ENCODE data around the gene CAPN5. TPM values are rescaled to one million over a fixed set of nuclear protein-coding genes. Genes with fewer than 3 reads are reported as not detected.

CAPN5 gene
- polyA plus RNA-seq, 2 of the 4 experiments (the other 2 are of a cell fraction) = 9.4 to 12.9 TPM

DNA sequence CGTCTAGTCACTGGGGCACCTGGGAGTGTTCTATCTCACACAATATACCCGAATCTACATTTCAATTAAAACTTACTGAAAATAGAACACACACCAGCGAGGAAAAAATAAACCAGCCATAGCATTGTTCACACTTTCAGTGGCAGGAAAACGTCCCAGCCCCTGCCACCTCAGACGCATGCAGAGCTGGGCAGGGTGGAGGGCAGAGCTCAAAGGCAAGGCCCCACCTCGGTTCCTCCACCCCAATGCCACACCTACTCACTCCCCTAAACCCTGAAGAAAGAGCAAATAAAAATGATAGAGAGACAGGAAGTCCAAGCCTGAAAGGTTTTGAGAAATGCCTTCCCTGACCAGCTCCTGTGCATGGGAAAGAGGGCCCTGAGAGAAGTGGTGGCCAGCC, 17.7 kb upstream of the CAPN5 start (continued):
- TF ChIP-seq KDM1A (IDR thresholded peaks at IDR 0.05; ENCODE audit: low read depth) = no peak

DNA sequence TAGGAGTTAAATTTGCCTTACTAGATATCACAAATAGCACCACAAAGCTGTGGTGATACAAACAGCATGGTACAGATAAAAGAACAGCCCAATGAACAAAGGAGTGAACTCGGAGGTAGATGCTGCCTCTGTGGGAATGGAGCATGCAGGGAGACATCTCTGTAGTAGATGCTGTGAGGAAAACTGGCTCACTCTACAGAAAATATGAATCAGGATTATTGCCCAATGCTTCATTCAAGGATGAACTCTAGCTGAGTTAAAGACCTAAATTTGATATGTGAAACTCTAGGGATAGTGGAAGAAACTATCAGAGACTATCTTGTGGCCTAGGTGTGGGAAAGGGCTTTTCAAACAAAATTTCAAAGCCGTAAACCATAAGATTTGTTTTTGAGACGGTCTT, 15.3 kb upstream of the CAPN5 start:
- ChIA-PET CTCF (interaction anchor here (0.9 to 12.5 kb wide), 4 partner anchors 12 to 38 kb away, joined by 3 to 242 read pairs (median 4); no protein-coding TSS in a partner anchor), POLR2A (no interaction called here)
- Histone ChIP-seq H3K4me2 (no peak overlapping the region), H3K27ac (no peak overlapping the region), H3K9me3 (peaks cover 12% of the 10 kb centered on the region), H3K4me3 (no peak overlapping the region), H3K4me1 (peaks cover 5% of the 10 kb centered on the region; the same call in 2 of the 3 replicates)
- FAIRE-seq = no peak
- TF ChIP-seq ESRRA (IDR thresholded peaks at IDR 0.05; ENCODE audit: borderline replicate concordance, low read length) (no peak), NPAS2 (CRISPR knock-in tag; IDR thresholded peaks at IDR 0.05; ENCODE audit: borderline replicate concordance) (no peak), ZFP36 (IDR thresholded peaks at IDR 0.05; ENCODE audit: borderline replicate concordance, partially characterized antibody) (no peak), KDM1A (IDR thresholded peaks at IDR 0.05; ENCODE audit: low read depth) (no peak), BHLHE40 (IDR thresholded peaks at IDR 0.05; ENCODE audit: low read depth, low read length) (no peak)
- TF ChIP-seq, protein P1, sequence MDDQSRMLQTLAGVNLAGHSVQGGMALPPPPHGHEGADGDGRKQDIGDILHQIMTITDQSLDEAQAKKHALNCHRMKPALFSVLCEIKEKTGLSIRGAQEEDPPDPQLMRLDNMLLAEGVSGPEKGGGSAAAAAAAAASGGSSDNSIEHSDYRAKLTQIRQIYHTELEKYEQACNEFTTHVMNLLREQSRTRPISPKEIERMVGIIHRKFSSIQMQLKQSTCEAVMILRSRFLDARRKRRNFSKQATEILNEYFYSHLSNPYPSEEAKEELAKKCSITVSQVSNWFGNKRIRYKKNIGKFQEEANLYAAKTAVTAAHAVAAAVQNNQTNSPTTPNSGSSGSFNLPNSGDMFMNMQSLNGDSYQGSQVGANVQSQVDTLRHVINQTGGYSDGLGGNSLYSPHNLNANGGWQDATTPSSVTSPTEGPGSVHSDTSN (IDR thresholded peaks at IDR 0.05) = no peak
- 74% methylated on average over 3 of the region's 3 CpGs for WGBS (ENCODE audit: missing lambda C conversion rate)
- ATAC-seq = no peak
- DNase-seq (ENCODE audit: low read depth in 1 of 2, low spot score in 1 of 2) = no peak

DNA sequence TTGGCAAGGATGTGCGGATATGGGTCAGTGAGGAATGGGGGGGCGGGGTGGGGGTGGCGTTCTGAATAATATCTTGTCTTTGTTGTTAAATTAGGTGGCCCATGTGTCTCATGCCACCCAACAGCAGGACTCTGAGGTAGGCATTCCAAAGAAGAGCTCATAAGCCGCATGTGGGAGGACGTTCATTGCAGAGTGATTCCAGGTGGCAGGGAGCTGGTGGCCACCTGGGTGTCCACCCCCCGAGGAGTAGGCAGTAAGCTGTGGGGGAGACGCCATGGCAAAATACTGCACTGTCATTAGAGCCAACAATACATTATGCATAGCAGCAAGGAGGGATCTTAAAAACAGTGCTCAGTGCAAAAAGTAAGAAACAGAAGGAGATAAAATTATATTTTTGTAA, 14.3 kb upstream of the CAPN5 start:
- POLR2A ChIA-PET = no interaction called here
- Histone ChIP-seq H3K4me1 (0 out of 3 replicates have a peak, but pooled peaks cover 4% of the 10 kb centered on the region), H3K9me3 (peaks cover 20% of the 10 kb centered on the region), H3K4me3 (no peak overlapping the region), H3K27ac (no peak overlapping the region), H3K4me2 (no peak overlapping the region)
- 59% methylated on average over 6 of the region's 7 CpGs for WGBS (ENCODE audit: missing lambda C conversion rate)
- no peak for TF ChIP-seq MAZ (IDR thresholded peaks at IDR 0.05; ENCODE audit: borderline replicate concordance, low read depth, low read length)
- no peak for TF ChIP-seq CHD4 (IDR thresholded peaks at IDR 0.05; ENCODE audit: borderline replicate concordance)
- no peak for TF ChIP-seq FOSB (CRISPR knock-in tag; IDR thresholded peaks at IDR 0.05)
- TF ChIP-seq ZSCAN20 (CRISPR knock-in tag; IDR thresholded peaks at IDR 0.05) = no peak
- no peak for TF ChIP-seq PHF8 (IDR thresholded peaks at IDR 0.05; ENCODE audit: borderline replicate concordance, low read depth)
- no peak for TF ChIP-seq SMC3 (IDR thresholded peaks at IDR 0.05)
- TF ChIP-seq JUN (IDR thresholded peaks at IDR 0.05) = no peak
- no peak for TF ChIP-seq FOXS1 (CRISPR knock-in tag; IDR thresholded peaks at IDR 0.05)
- no peak for TF ChIP-seq RNF2 (IDR thresholded peaks at IDR 0.05; ENCODE audit: borderline replicate concordance, low read depth)
- TF ChIP-seq MYC (IDR thresholded peaks at IDR 0.05; ENCODE audit: borderline replicate concordance, low read length) = no peak
- TF ChIP-seq MAFK (IDR thresholded peaks at IDR 0.05; ENCODE audit: partially characterized antibody) = no peak
- no peak for TF ChIP-seq BHLHE40 (IDR thresholded peaks at IDR 0.05; ENCODE audit: low read depth, low read length)
- CTCF ChIA-PET = interaction anchor here (0.6 to 12.5 kb wide), 8 partner anchors 11 to 319 kb away, joined by 3 to 242 read pairs (median 4); no protein-coding TSS in a partner anchor
- FAIRE-seq (no peak), ATAC-seq (no peak), DNase-seq (ENCODE audit: low read depth in 1 of 2, low spot score in 1 of 2) (no peak)

DNA sequence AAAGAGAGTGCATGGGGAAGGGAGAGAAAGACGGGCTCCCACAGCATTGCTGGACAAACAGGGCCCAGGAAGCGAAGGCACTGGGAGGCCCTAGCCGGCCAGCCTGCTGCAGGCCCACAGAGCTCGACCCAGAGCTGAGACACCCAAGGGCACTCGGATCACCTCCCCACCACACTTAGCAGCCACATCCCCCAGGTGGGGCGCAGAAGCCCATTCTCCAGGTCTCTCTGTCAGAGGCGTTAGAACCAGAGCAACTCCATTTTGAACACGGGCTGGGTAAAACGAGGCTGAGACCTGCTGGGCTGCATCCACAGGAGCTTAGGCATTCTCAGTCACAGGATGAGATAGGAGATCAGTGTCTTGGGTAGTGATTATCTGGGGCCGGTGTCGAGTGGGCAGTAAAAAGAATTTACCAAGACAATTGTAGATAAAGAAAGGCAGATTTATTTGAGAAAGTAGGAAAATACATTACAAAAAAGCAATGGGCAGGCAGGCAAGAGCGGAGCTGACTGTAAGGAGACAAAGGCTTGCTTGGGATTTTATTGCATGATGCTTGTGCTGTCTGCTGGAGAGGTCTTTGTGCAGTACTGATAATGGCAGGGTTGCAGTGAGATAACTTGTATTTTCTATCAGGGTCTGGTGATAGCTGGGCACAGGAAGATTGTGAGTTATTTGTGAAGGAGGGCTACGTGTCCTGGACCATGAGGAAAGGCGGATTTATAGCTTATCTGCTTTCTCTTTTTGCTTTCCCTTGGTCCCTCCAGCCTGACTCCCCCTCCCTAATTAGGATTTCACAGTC, 13.4 kb upstream of the CAPN5 start:
- CTCF ChIA-PET = interaction anchor here (0.6 to 12.5 kb wide), 12 partner anchors 10 to 320 kb away, joined by 3 to 242 read pairs (median 4); no protein-coding TSS in a partner anchor
- 85% methylated on average over 13 of the region's 14 CpGs for WGBS (ENCODE audit: missing lambda C conversion rate)
- no peak for FAIRE-seq
- no peak for TF ChIP-seq FOSL2 (IDR thresholded peaks at IDR 0.05)
- no peak for TF ChIP-seq FOSL2 (CRISPR knock-in tag; IDR thresholded peaks at IDR 0.05)
- no peak for TF ChIP-seq HDAC2 (IDR thresholded peaks at IDR 0.05)
- TF ChIP-seq BHLHE40 (IDR thresholded peaks at IDR 0.05; ENCODE audit: low read depth, low read length) = no peak
- TF ChIP-seq KDM5A (IDR thresholded peaks at IDR 0.05) = no peak
- no peak for TF ChIP-seq HOXB13 (CRISPR knock-in tag; IDR thresholded peaks at IDR 0.05; ENCODE audit: low read depth)
- TF ChIP-seq RAD21 (conservative IDR thresholded peaks at IDR 0.05 in 1 of 2, IDR thresholded peaks at IDR 0.05 in 1 of 2) = no peak
- no peak for TF ChIP-seq EHMT2 (IDR thresholded peaks at IDR 0.05; ENCODE audit: low read depth)
- TF ChIP-seq FOXS1 (CRISPR knock-in tag; IDR thresholded peaks at IDR 0.05) = no peak
- TF ChIP-seq, protein P2, sequence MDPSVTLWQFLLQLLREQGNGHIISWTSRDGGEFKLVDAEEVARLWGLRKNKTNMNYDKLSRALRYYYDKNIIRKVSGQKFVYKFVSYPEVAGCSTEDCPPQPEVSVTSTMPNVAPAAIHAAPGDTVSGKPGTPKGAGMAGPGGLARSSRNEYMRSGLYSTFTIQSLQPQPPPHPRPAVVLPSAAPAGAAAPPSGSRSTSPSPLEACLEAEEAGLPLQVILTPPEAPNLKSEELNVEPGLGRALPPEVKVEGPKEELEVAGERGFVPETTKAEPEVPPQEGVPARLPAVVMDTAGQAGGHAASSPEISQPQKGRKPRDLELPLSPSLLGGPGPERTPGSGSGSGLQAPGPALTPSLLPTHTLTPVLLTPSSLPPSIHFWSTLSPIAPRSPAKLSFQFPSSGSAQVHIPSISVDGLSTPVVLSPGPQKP (IDR thresholded peaks at IDR 0.05; ENCODE audit: low read depth, low read length) = no peak
- TF ChIP-seq, protein P3, sequence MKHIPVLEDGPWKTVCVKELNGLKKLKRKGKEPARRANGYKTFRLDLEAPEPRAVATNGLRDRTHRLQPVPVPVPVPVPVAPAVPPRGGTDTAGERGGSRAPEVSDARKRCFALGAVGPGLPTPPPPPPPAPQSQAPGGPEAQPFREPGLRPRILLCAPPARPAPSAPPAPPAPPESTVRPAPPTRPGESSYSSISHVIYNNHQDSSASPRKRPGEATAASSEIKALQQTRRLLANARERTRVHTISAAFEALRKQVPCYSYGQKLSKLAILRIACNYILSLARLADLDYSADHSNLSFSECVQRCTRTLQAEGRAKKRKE (CRISPR knock-in tag; IDR thresholded peaks at IDR 0.05; ENCODE audit: low read depth) = no peak

More for the DNA sequence above, 13.4 kb upstream of the CAPN5 start:
- no peak for DNase-seq (ENCODE audit: low read depth in 1 of 2, low spot score in 1 of 2)
- no peak overlapping the region for H3K27ac ChIP-seq
- no peak overlapping the region for H3K4me2 ChIP-seq
- ATAC-seq = no peak
- H3K9me3 ChIP-seq = peaks cover 29% of the 10 kb centered on the region
- POLR2A ChIA-PET = no interaction called here
- H3K4me1 ChIP-seq = 0 out of 3 replicates have a peak, but pooled peaks cover 4% of the 10 kb centered on the region
- H3K4me3 ChIP-seq = no peak overlapping the region
